Esophagus muscularis mucosa (tissue), 4 donors: Measurements from ENCODE around the gene FER. TPM values are rescaled to one million over a fixed set of nuclear protein-coding genes. Genes with fewer than 3 reads are reported as not detected.

Experiments used
- DNase-seq: peaks from one replicate; pipeline ENCODE4 v3.0.0-alpha.2; 2017; ENCODE audit errors: extremely low spot score
- H3K27ac ChIP-seq, 4 donors: fragments of 200-600 bp; sonication (generic); replicated peaks in 1 of 4; 1 replicate in 3 of 4; 2 replicates in 1 of 4; pipeline ENCODE4 v1.5.1; 2016 to 2019; ENCODE audit warnings: mild to moderate bottlenecking in 1 of 4
- H3K27me3 ChIP-seq, 4 donors: fragments of 200-600 bp; sonication (generic); one replicate each; pipeline versions ENCODE4 v1.5.1 to v1.6.0; 2016 to 2019
- H3K36me3 ChIP-seq, 4 donors: fragments of 200-600 bp; sonication (generic); one replicate each; pipeline ENCODE4 v1.5.1; 2016 to 2019
- H3K4me1 ChIP-seq, 4 donors: fragments of 200-600 bp; sonication (generic); one replicate each; pipeline ENCODE4 v1.5.1; 2016 to 2019
- H3K4me3 ChIP-seq, 4 donors: fragments of 200-600 bp; sonication (generic); 1 replicate in 2 of 4; 2 replicates in 2 of 4; pipeline ENCODE4 v1.5.1; 2016 to 2019; ENCODE audit warnings: mild to moderate bottlenecking in 4 of 4, moderate library complexity in 1 of 4
- H3K9me3 ChIP-seq, 4 donors: fragments of 200-600 bp; sonication (generic); 1 replicate in 3 of 4; 2 replicates in 1 of 4; pipeline ENCODE4 v1.5.1; 2016 to 2019
- EP300 ChIP-seq: sonication (generic); formaldehyde crosslinking; IDR thresholded peaks from one replicate; pipeline ENCODE4 v1.6.1; 2017; ENCODE audit warnings: antibody characterized with exemption
- POLR2A ChIP-seq: fragments of 450-650 bp; IDR thresholded peaks from one replicate; pipeline ENCODE4 v1.6.1; 2017; ENCODE audit warnings: antibody characterized with exemption, moderate library complexity, mild to moderate bottlenecking, low read depth
- POLR2AphosphoS5 ChIP-seq, 2 donors: sonication (generic); formaldehyde crosslinking; IDR thresholded peaks; one replicate each; pipeline ENCODE4 v1.6.1; 2017; ENCODE audit warnings: antibody characterized with exemption in 2 of 2
- WGBS: methylation state at CpG from one replicate; pipeline ENCODE4 v1.1.5; 2018; 5-methylcytosine and 5-hydroxymethylcytosine counted together
- intact Hi-C: fragments of 100-400 bp; cut with DNase I; formaldehyde crosslinking; loops from one replicate; pipeline ENCODE4 v1.15.1; 2023
- total RNA-seq, 4 donors: library from RNA; depleted of rRNA; stranded (reverse); fragments of >200 nt; gene quantifications; one replicate each; pipeline versions ENCODE4 v1.1.0 to v1.2.1, GENCODE V29; 2016
- TF ChIP-seq, protein P1 (sequence below), 3 experiments: fragments of 200-600 bp in 2 of 3; fragments of 450-650 bp in 1 of 3; sonication (generic) in 2 of 3; IDR thresholded peaks; one replicate each; pipeline ENCODE4 v1.5.1; 2017 to 2019; ENCODE audit warnings: antibody characterized with exemption in 3 of 3, mild to moderate bottlenecking in 2 of 3, moderate library complexity in 1 of 3

FER gene
- total RNA-seq, 4 donors from 2014 or later, result 17.6 to 32.8 (median 25.4) TPM

DNA sequence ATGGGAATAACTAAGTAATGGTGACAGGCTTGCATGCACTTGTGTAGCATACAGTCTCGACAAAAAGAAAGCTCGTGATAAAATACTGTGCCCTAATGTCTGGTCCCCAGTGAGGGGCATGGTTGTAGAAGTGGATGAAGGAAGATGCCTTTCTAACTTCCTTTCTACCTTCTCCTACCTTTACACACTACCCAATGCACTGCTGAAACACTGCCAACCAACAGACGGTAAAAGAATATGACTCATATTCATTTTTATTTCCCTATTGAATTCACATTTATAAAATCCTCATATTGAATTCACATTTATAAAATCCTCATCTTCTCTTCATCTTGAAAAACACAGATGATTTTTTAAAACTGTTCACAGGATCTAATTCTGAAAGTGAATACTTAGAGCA lies 439.1 kb downstream of the FER start:
- Histone ChIP-seq H3K36me3 (peaks cover 8 to 27% (median 17%) of the 10 kb centered on the region in 4 donors), H3K27ac (no peak overlapping the region), H3K9me3 (no peaks in the 10 kb centered on the region), H3K4me1 (peaks cover 0 to 8% (median 3%) of the 10 kb centered on the region in 4 donors), H3K27me3 (no peaks in the 10 kb centered on the region), H3K4me3 (no peak overlapping the region)
- intact Hi-C loops, result no loop called here
- TF ChIP-seq POLR2A (no peak), POLR2AphosphoS5 (IDR thresholded peaks at IDR 0.05) (no peak)
- no peak for DNase-seq
- 64% methylated on average over 3 of the region's 3 CpGs for WGBS

DNA sequence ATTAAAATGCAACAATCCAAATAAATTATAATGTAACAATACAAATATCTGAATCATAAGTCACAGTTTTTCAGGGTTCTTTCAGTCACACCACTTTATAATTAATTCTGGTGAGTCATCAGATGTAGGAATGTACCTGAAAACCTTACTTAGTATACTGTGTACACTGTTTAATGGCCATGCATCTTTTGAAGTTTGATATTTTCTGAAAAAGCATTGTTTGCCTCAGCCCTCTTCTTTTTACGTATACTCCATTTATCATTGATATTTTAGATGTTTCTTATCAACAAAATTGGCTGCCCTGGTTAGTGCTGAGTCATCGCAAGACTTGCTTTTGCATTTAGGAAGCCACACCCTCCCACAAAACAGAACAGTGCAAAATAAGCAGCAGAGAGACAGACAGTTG lies 443.5 kb downstream of the FER start:
- WGBS, result 56% methylated on average over 2 of the region's 2 CpGs
- intact Hi-C loops, result no loop called here
- DNase-seq, result no peak
- no peak overlapping the region for H3K4me3 ChIP-seq
- H3K27ac ChIP-seq, result no peak overlapping the region
- H3K27me3 ChIP-seq, result no peaks in the 10 kb centered on the region
- H3K9me3 ChIP-seq, result no peaks in the 10 kb centered on the region
- peaks cover 0 to 16% (median 14%) of the 10 kb centered on the region in 4 donors for H3K4me1 ChIP-seq
- TF ChIP-seq POLR2A (no peak), POLR2AphosphoS5 (IDR thresholded peaks at IDR 0.05) (no peak), EP300 (no peak)
- TF ChIP-seq, protein P1, sequence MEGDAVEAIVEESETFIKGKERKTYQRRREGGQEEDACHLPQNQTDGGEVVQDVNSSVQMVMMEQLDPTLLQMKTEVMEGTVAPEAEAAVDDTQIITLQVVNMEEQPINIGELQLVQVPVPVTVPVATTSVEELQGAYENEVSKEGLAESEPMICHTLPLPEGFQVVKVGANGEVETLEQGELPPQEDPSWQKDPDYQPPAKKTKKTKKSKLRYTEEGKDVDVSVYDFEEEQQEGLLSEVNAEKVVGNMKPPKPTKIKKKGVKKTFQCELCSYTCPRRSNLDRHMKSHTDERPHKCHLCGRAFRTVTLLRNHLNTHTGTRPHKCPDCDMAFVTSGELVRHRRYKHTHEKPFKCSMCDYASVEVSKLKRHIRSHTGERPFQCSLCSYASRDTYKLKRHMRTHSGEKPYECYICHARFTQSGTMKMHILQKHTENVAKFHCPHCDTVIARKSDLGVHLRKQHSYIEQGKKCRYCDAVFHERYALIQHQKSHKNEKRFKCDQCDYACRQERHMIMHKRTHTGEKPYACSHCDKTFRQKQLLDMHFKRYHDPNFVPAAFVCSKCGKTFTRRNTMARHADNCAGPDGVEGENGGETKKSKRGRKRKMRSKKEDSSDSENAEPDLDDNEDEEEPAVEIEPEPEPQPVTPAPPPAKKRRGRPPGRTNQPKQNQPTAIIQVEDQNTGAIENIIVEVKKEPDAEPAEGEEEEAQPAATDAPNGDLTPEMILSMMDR (IDR thresholded peaks at IDR 0.05), result no peak
- peaks cover 8 to 26% (median 16%) of the 10 kb centered on the region in 4 donors for H3K36me3 ChIP-seq

DNA sequence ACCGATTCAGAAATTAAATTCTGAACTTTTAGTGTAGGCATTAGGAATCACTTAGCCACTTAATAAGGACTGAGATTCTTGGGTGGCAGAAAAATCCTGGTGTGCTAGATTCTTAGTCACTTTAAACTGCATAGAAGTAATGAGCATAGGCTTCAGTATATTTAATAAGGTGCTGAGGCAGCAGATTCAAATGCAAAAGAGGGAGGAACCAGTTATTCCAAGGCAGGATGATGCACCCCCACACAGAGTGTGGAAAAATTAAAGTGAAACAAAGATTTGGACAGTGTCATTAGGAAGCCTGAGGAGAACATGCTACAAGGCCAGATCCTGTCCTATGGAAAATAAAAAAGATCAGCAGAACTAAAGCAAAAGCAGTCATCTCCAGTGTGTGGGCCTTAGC lies 444.3 kb downstream of the FER start:
- DNase-seq, result no peak
- H3K36me3 ChIP-seq, result peaks cover 8 to 18% (median 13%) of the 10 kb centered on the region in 4 donors
- H3K4me3 ChIP-seq, result no peak overlapping the region
- TF ChIP-seq EP300 (no peak), POLR2A (no peak)
- TF ChIP-seq, protein P1 (IDR thresholded peaks at IDR 0.05), result no peak
- no peaks in the 10 kb centered on the region for H3K9me3 ChIP-seq
- intact Hi-C loops, result no loop called here
- 81% methylated on average over 1 of the region's 1 CpG for WGBS
- no peak overlapping the region for H3K27ac ChIP-seq
- no peaks in the 10 kb centered on the region for H3K27me3 ChIP-seq
- H3K4me1 ChIP-seq, result peaks cover 0 to 14% (median 12%) of the 10 kb centered on the region in 4 donors

DNA sequence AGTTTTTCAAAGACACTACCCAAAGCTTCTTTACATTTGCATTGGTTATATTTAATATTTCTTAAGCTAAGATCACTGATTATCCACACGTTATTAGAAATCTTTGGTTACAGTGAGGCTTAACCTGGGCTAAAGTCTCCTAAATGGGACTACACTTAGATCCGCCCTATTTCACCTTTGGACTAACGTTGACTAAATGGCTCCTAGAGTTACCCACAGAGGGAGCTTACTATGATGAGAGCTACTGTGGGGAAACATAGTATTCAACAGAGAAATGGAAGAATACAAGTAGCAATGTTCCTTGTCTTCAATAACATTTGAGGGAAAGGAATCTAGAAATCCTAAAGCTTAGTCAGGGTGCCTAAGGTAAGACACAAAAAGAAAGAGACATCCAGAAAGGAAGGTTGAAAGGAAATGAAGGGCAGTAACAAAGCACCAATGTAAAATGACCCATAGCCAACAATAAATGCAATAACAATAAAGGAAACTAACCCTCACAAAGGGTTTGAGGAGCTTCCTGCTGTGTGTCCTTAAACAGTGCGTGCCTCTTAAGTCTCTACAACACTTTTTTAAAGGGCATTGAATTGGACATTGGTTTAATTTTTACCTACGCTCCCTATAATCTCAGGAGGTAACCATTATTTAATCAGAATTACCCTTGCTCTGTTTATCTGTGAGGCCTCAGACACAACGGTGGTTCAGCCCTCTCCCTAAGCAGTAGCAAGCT lies 445.0 kb downstream of the FER start:
- peaks cover 0 to 14% (median 12%) of the 10 kb centered on the region in 4 donors for H3K4me1 ChIP-seq
- WGBS, result 92% methylated on average over 6 of the region's 6 CpGs
- no peaks in the 10 kb centered on the region for H3K9me3 ChIP-seq
- no peak overlapping the region for H3K27ac ChIP-seq
- intact Hi-C loops, result no loop called here
- TF ChIP-seq POLR2AphosphoS5 (IDR thresholded peaks at IDR 0.05), result no peak
- no peak for TF ChIP-seq POLR2A
- TF ChIP-seq EP300, result no peak
- TF ChIP-seq, protein P1 (IDR thresholded peaks at IDR 0.05), result no peak
- no peak overlapping the region for H3K4me3 ChIP-seq
- no peak for DNase-seq
- peaks cover 2 to 11% (median 8%) of the 10 kb centered on the region in 4 donors for H3K36me3 ChIP-seq
- no peaks in the 10 kb centered on the region for H3K27me3 ChIP-seq

DNA sequence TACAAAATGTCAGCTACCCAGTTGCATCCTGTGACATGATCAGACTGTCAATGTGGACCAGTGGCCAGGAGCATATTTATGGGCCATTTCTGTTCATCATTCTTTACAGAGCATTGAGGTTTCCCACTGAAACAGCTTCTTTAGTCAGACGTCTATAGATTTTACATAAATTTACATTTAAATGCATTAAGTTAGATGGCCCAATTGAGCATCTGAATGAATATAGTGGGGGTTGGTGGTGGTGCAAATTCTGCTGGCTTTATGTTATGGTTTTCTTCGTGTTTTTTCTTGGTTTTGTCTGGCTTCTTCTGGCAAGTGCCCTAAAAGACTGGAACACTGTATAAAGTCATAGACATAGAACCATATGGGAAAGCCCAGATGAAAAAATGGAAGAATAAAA lies 448.0 kb downstream of the FER start:
- WGBS, result 80% methylated on average over 2 of the region's 2 CpGs
- Histone ChIP-seq H3K27me3 (no peaks in the 10 kb centered on the region), H3K9me3 (no peaks in the 10 kb centered on the region), H3K36me3 (no peaks in the 10 kb centered on the region), H3K27ac (no peak overlapping the region), H3K4me3 (no peak overlapping the region), H3K4me1 (peaks cover 0 to 14% (median 12%) of the 10 kb centered on the region in 4 donors)
- intact Hi-C loops, result no loop called here
- no peak for DNase-seq
- TF ChIP-seq EP300 (no peak), POLR2A (no peak), POLR2AphosphoS5 (IDR thresholded peaks at IDR 0.05) (no peak)
- TF ChIP-seq, protein P1 (IDR thresholded peaks at IDR 0.05), result no peak
